Stimulated activated CD8-positive, alpha-beta memory T cell treated with anti-CD3 and anti-CD28 coated beads, Interleukin-15, amount 100 ng/mL, for 1 hour (primary cell): ENCODE measurements around the gene BCAR3.

Experiments used
- DNase-seq: peaks from one replicate; pipeline ENCODE4 v3.0.0-alpha.2; 2020; ENCODE audit warnings: low read depth

BCAR3 gene

GRCh38 chr1:93616221-93616995 is 65.2 kb downstream of the BCAR3 start:
- DNase-seq: no peak

- no peak for DNase-seq
Observed at GRCh38 chr1:93615582-93616150, 66.0 kb downstream of the BCAR3 start.

DNA sequence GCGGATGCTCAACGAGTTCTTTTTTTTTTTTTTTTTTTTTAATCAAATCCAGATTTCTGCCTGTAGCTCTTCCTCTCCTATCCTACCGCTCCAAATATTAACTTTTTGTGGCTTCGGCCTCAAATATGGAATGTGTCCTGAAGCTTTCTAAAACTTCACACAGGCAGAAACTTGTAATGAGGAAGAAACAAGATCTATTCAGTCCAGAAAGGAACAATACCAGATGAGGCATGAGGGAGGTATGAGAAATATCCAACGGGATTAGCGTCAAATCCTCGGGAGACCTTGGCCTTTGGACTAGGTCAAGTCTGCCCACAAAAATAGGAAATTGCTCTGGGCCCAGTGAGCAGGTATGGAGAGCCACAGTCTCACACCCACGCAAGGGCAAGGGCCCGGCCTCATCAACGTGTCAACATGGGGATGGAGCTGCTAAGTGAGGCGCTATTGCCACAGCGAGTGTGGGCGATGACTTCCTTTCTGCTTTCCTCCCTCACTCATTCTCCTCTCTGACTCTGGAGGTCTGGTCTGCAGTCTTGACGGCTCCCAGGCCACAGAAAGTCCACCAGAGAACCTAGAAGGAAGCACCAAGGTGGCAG is 66.6 kb downstream of the BCAR3 start:
- DNase-seq: no peak

- no peak for DNase-seq
Observed at GRCh38 chr1:93614541-93614940, 67.1 kb downstream of the BCAR3 start.

GRCh38 chr1:93613898-93614297 is 67.7 kb downstream of the BCAR3 start:
- DNase-seq: no peak

DNA sequence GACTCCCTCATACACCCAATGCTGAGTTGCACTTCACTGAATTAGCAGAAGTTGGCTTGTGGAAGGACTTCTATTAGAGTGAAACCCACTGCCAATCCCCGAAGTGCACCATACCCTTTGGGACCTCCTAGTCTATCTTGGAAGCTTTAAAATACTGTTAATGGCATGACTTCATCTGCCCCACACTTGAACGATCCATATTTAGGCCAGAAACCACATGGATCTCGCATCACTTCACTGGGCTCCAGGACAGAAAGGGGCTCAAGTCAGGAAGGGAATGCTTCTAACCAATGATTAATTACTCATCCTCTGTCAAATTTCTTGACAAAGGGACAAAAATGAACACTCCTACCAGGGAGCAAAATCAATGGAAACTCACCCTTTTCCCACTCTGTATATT is 69.1 kb downstream of the BCAR3 start:
- DNase-seq: no peak

- no peak for DNase-seq
Observed at GRCh38 chr1:93611668-93612067, 70.0 kb downstream of the BCAR3 start.

DNA sequence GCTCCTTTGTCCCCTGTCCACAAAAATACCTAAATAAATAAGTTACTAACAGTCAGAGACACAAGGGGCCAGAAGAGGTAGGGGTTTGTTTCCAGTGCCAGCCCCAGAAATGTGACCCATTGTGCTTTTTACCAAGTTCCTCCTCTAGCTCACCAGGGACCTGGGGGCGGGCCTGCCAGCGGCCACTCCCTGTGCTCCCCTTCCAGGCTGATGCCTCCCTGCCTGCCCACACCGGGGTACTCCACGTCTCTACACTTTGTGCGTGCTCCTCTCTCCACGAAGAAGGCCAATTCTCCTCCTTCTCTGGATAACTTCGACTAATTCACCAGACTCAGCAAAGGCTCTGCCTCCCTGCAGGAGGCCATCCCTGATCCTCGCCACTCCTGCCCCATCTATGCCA is 72.1 kb downstream of the BCAR3 start:
- DNase-seq: no peak

DNA sequence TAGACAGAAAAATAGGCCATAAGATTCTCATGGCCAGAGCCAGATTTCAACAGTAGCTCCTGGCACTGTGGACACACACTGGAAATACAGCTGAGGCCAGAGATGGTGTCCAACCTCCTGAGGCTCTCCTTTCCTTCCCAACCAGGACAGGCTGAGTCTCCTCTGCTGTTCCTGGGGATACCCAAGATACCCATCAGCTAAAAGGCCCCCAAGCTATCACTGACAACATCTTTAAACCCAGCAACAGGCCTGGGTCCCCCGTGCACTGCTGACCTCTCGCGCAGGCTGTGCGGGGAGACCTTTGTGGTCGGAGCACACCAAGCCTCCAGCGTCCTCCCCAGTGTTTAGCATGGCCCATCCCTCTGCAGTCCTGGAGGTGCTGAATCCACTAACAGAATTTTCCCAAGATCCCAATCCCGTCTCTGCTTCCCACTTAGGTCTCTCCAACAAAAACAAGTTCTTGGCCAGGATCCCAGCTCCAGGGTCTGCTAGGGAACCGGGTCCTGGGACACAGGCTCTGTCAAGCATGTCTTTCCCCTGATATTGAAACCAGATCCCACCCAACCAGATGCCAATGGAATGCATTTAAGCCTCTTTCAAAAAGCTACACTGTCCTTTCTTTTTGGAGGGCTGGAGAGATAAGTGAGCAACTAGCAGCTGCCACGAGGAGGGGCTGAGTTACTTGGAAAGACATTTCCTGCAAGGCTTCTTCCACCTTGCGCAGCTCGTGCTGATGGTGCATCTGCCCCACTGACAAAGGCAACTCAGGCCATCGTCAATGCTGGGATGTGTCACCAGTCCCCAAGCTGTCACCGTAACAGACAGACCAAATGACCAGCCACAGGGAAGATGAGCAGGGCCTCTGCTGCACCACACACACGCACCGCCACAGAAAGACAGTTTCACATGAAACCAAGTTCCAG is 73.2 kb downstream of the BCAR3 start:
- no peak for DNase-seq

GRCh38 chr1:93607814-93608186 is 73.8 kb downstream of the BCAR3 start:
- no peak for DNase-seq

DNA sequence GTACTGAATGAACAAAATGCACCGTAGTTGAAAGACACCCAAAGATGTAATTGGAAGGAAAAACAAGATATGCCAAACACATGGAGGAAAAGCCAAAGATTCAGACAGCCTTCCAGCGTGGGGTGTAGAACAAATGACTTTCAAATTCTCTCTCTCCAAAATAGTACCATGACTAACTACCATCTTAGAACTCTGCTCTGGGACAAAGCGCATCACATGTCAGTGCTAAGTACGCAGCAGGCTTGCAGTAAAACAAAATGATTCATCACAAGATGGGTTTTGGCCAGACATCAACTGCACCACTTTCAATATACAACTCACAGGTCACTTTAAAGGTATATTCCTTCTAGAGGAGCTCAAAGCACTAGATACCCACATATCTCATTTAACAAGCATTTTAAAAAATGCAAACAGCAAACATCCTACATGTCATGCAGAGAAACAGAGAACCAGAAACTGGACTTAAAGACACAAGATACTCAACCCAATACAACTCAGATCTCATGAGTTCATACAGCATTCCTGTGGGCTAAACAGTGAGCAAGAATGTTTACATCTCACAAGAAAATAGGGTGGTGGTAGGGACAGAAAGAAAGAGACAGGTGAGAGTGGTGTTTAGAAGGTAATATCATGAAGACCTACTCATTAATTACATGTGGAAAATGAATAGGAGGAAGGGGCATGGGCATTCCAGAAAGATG is 75.7 kb downstream of the BCAR3 start:
- DNase-seq: no peak

DNA sequence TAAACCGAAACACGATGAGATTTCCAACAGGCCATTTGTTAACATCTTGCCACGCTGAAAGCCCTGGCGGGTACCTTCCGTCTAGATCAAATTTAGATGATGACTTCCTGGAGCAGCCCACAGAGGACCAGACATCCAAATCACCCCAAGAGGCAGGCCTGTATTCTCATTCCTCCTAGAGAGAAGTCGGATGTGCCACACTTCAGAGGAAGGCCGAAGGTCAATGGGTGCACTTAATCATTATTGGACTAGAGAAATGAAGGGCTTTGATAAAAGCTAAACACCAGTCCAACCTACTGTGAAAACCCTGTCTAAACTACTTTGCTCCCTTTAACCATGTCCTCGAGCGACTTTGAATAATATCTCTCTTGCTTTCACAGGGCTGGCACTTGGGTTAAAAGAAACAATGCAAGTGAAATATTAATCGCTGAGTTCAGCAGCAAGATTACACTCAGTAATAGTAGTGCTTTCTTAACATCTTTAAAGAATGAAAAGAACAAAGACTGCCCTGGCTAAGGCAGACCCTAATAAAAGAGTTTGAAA is 76.5 kb downstream of the BCAR3 start:
- no peak for DNase-seq

DNA sequence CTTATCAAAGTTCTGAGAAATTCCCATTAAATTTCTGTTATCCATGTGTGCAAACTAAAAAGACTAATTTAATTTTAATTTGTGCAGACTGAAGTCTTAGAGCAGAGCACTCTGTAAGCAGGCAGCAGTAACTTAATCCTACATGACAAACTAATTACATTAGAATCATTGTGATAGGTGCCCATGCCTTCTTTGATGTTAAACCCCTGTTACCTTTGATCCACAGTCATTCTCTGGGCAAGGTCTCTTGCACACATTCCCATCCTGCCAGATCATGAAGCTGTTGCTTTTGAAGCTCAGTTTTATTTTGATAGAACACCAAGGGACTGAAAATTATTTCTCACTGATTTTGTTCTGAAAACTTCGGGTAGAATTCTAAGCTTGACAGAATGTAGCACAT is 77.2 kb downstream of the BCAR3 start:
- no peak for DNase-seq

- no peak for DNase-seq
Observed at GRCh38 chr1:93603601-93604000, 78.0 kb downstream of the BCAR3 start.

- DNase-seq: no peak
Observed at GRCh38 chr1:93603106-93603505, 78.5 kb downstream of the BCAR3 start.

- DNase-seq: no peak
Observed at GRCh38 chr1:93602101-93602500, 79.5 kb downstream of the BCAR3 start.

DNA sequence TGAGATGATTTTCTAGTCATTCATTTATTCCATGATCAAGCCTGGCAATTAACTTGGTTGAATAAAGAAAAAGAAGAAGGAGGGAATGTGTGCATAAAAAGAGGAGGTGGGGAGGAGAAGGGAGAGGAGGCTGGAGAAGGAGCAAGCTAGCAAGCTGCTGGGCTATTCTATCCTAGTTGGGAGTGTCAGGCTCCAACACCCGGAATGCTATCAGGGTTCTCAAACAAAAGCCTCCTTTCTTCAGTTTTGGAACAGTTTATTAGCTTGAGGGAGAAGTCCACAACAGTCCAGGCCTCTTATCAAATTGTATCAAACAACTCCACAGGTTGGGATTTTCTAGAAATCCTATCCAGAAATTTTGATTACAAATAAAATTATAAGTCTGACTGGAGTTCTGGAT is 80.0 kb downstream of the BCAR3 start:
- no peak for DNase-seq

DNA sequence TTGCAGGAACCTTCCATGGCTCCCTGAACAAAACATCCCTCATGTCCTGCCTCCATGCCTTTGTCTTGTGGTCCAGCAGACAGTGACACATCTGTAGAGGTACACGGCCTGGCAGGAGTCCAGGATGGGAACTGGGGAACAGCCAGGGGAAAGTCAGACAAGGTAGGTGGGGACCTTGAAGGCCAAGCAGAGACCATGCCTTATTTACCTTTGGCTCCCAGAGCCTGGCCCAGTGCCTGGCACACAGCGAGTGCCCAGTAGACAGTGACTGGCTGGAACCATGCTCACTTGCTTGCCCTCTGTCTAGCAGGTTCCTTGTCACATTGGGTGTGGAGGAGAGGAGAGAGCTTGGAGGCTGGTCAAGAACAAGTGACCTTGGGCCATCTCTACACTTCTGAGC is 81.0 kb downstream of the BCAR3 start:
- DNase-seq: no peak

GRCh38 chr1:93599479-93599878 is 82.2 kb downstream of the BCAR3 start:
- DNase-seq: no peak

GRCh38 chr1:93598861-93599439 is 82.7 kb downstream of the BCAR3 start:
- no peak for DNase-seq

DNA sequence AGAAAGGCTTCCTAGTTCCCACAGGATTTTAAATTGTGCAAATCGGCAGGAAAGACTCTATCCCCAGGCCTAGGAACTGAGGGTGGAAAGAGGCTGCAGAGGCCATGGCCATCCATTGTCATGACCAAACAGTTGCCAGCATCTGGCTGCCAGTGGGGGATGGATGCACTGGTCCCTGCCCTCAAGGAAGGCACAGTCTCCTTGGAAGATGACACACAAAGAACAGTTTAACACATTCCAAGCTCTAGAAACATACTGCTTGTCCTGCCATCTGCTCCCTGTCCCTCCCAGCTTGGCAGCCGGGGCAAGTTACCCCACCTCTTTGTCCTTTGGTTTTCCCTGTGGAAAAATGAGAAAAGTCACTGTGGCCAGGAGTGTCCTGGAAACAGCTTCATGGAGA is 83.2 kb downstream of the BCAR3 start:
- DNase-seq: no peak
